Spleen (tissue), 11 donors: ENCODE measurements around the gene SLC4A2. TPM values are rescaled to one million over a fixed set of nuclear protein-coding genes. Genes with fewer than 3 reads are reported as not detected.
A peak's percentile ranks its signal among the peaks of the same experiment; 100 is the strongest.

Source experiments
- DNase-seq: peaks from one replicate; pipeline ENCODE4 v3.0.0-alpha.2; 2020
- H3K27ac ChIP-seq, 8 donors: fragments of 200-600 bp; sonication (generic) in 7 of 8; 1 replicate in 4 of 8; 2 replicates in 4 of 8; pipeline versions ENCODE4 v1.5.0 to v1.8.0; 2016 to 2021; ENCODE audit warnings: inconsistent platforms in 4 of 8, mild to moderate bottlenecking in 4 of 8, moderate library complexity in 1 of 8
- H3K27me3 ChIP-seq, 7 donors: fragments of 200-600 bp; sonication (generic) in 6 of 7; replicated peaks in 1 of 7; 1 replicate in 4 of 7; 2 replicates in 3 of 7; pipeline versions ENCODE4 v1.5.0 to v1.8.0; 2016 to 2021; ENCODE audit warnings: inconsistent platforms in 3 of 7, mild to moderate bottlenecking in 1 of 7
- H3K36me3 ChIP-seq, 6 donors: fragments of 200-600 bp; sonication (generic) in 5 of 6; 1 replicate in 4 of 6; 2 replicates in 2 of 6; pipeline versions ENCODE4 v1.5.0 to v1.8.0; 2016 to 2021; ENCODE audit warnings: inconsistent platforms in 2 of 6
- H3K4me1 ChIP-seq, 6 donors: fragments of 200-600 bp; sonication (generic) in 5 of 6; 1 replicate in 3 of 6; 2 replicates in 3 of 6; pipeline versions ENCODE4 v1.5.0 to v1.8.0; 2016 to 2021; ENCODE audit warnings: inconsistent platforms in 3 of 6
- H3K4me3 ChIP-seq, 8 donors: fragments of 200-600 bp; sonication (generic) in 7 of 8; 1 replicate in 4 of 8; 2 replicates in 4 of 8; pipeline versions ENCODE4 v1.5.0 to v1.8.0; 2016 to 2021; ENCODE audit warnings: inconsistent platforms in 4 of 8, mild to moderate bottlenecking in 4 of 8, moderate library complexity in 2 of 8
- H3K9me3 ChIP-seq, 8 donors: fragments of 200-600 bp; sonication (generic) in 7 of 8; 1 replicate in 4 of 8; 2 replicates in 4 of 8; pipeline versions ENCODE4 v1.5.0 to v1.8.0; 2016 to 2021; ENCODE audit warnings: inconsistent platforms in 4 of 8
- POLR2A ChIP-seq, 3 donors: fragments of 450-650 bp; IDR thresholded peaks; one replicate each; pipeline ENCODE4 v1.5.1; 2017; ENCODE audit warnings: antibody characterized with exemption in 3 of 3, mild to moderate bottlenecking in 1 of 3
- POLR2AphosphoS5 ChIP-seq, 3 donors: sonication (generic); formaldehyde crosslinking; IDR thresholded peaks; one replicate each; pipeline ENCODE4 v1.5.1; 2017; ENCODE audit warnings: antibody characterized with exemption in 3 of 3
- WGBS, 5 donors: extraction: QIAGEN DNeasy Blood & Tissue Kit in 3 of 5; methylation state at CpG; one replicate each; pipeline versions ENCODE4 v1.1.5 to v1.1.7; 2013 to 2018; 5-methylcytosine and 5-hydroxymethylcytosine counted together
- intact Hi-C: fragments of 100-400 bp; cut with DNase I; formaldehyde crosslinking; loops from one replicate; pipeline ENCODE4 v1.15.0; 2023; ENCODE audit warnings: low total_unique reads
- polyA plus RNA-seq, 3 donors: library from polyadenylated mRNA; stranded (reverse); fragments of 200-250 nt; gene quantifications; one replicate each; pipeline ENCODE4 v1.2.1, GENCODE V29; 2013
- total RNA-seq, 7 donors: library from RNA; depleted of rRNA in 3 of 7; stranded (reverse); fragments of >200 nt in 3 of 7; fragmentation: NEBNext Ultra II Directional in 4 of 7; extraction: Animal tissue kit (Norgen Biotek cat#: 25700) in 4 of 7; gene quantifications; one replicate each; pipeline versions ENCODE4 v1.1.0 to v1.2.1, GENCODE V29; 2016 to 2021
- TF ChIP-seq, protein P1 (sequence below), 11 experiments: fragments of 200-600 bp in 7 of 11; fragments of 450-650 bp in 4 of 11; sonication (generic) in 4 of 11; IDR thresholded peaks in 8 of 11; conservative IDR thresholded peaks in 3 of 11; 1 replicate in 7 of 11; 2 replicates in 4 of 11; pipeline versions ENCODE4 v1.4.0 to v1.8.0; 2016 to 2021; ENCODE audit warnings: antibody characterized with exemption in 11 of 11, inconsistent platforms in 4 of 11, mild to moderate bottlenecking in 1 of 11
- donor health status: healthy with polysubstance abuse.
- donor health status: DM: no; HTN: no; CAD: no; lungs with moderate emphysema.
- donor health status: DM: no; HTN: no; CAD: no.
- donor health status: Bipolar disorder and iron deficiency.
- donor health status: healthy.
- donor health status: DM: no; HTN: no; CAD: no.
- donor health status: DM: yes; HTN: yes; CAD: no.

Gene SLC4A2
- total and polyA plus RNA-seq, 10 donors = 43.9 to 122 (median 90.9) TPM

DNA sequence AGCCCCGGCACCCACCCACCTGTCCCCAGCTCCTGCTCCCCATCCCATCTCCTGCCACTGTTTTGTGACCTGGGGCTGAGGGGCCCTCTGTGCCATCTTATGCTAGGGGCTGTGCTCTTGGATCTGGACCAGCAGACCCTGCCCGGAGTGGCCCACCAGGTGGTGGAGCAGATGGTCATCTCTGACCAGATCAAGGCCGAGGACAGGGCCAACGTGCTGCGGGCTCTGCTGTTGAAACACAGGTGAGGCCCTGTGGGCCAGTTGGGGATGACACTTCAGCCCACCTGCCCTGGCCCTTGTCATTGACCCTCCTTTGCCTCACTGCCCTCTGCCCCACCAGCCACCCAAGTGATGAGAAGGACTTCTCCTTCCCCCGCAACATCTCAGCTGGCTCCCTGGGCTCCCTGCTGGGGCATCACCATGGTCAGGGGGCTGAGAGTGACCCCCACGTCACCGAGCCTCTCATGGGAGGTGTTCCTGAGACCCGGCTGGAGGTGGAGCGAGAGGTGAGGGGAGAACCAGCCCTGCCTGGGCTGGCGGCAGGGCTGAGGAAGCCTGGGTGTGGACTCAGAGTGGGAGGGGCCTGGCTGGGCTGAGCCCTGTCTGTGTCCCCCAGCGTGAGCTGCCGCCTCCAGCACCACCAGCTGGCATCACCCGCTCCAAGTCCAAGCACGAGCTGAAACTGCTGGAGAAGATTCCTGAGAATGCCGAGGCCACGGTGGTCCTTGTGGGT, 10.6 kb downstream of the SLC4A2 start:
- TF ChIP-seq, protein P1, sequence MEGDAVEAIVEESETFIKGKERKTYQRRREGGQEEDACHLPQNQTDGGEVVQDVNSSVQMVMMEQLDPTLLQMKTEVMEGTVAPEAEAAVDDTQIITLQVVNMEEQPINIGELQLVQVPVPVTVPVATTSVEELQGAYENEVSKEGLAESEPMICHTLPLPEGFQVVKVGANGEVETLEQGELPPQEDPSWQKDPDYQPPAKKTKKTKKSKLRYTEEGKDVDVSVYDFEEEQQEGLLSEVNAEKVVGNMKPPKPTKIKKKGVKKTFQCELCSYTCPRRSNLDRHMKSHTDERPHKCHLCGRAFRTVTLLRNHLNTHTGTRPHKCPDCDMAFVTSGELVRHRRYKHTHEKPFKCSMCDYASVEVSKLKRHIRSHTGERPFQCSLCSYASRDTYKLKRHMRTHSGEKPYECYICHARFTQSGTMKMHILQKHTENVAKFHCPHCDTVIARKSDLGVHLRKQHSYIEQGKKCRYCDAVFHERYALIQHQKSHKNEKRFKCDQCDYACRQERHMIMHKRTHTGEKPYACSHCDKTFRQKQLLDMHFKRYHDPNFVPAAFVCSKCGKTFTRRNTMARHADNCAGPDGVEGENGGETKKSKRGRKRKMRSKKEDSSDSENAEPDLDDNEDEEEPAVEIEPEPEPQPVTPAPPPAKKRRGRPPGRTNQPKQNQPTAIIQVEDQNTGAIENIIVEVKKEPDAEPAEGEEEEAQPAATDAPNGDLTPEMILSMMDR (IDR thresholded peaks at IDR 0.05 in 8 of 11, conservative IDR thresholded peaks at IDR 0.05 in 3 of 11) = no peak
- TF ChIP-seq POLR2AphosphoS5 (IDR thresholded peaks at IDR 0.05) (peak in 1 of 3 donors; percentile 20), POLR2A (IDR thresholded peaks at IDR 0.05) (no peak)
- no peak for DNase-seq

DNA sequence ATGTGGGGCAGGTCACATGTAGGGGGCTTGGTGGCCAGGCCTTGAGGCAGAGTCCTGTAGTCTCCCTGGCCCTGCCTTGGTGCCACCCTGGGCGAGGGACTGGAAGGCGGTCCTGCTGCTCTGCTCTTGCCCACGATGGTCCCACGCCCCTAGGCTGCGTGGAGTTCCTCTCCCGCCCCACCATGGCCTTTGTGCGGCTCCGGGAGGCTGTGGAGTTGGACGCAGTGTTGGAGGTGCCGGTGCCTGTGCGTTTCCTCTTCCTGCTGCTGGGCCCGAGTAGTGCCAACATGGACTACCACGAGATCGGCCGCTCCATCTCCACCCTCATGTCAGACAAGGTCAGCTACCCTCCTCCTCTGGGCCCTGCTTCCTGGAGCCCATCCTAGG, 11.2 kb downstream of the SLC4A2 start:
- DNase-seq = no peak
- WGBS, 5 donors = 91 to 100% (median 92%) methylated on average over 4 to 15 of the region's 15 CpGs; no CpG with 5 or more reads in 1 of the 5 donors

More for the DNA sequence above, 10.6 kb downstream of the SLC4A2 start:
- H3K27me3 ChIP-seq = no peaks in the 10 kb centered on the region
- WGBS, 5 donors = 85 to 99% (median 91%) methylated on average over 5 to 17 of the region's 17 CpGs
- no peaks in the 10 kb centered on the region for H3K9me3 ChIP-seq
- H3K4me1 ChIP-seq = no peaks in the 10 kb centered on the region
- intact Hi-C loops = no loop called here
- no peak overlapping the region for H3K4me3 ChIP-seq
- H3K27ac ChIP-seq = no peak overlapping the region
- H3K36me3 ChIP-seq = peaks cover 0 to 100% (median 96%) of the 10 kb centered on the region in 6 donors

DNA sequence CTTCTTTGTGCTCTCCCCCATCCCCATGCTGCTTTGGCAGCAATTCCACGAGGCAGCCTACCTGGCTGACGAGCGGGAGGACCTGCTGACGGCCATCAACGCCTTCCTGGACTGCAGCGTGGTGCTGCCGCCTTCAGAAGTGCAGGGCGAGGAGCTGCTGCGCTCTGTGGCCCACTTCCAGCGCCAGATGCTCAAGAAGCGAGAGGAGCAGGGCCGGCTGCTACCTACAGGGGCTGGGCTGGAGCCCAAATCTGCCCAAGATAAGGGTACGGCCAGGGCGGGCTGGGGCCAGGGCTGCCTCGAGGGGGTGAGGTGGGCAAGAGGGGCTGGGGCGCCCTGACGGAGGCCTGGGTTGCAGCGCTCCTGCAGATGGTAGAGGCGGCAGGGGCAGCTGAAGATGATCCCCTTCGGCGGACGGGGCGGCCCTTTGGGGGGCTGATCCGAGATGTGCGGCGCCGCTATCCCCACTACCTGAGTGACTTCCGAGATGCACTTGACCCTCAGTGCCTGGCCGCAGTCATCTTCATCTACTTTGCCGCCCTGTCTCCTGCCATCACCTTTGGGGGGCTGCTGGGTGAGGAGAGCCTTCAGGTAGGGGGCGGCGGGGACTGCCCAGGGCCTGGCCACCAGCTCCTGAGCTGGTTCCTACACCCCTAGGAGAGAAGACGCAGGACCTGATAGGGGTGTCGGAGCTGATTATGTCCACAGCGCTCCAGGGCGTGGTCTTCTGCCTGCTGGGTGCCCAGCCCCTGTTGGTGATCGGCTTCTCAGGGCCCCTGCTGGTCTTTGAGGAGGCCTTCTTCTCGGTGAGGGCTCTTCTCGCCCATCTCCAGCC, 11.9 kb downstream of the SLC4A2 start:
- Histone ChIP-seq H3K4me3 (no peak overlapping the region), H3K27ac (no peak overlapping the region), H3K36me3 (peaks cover 0 to 100% (median 96%) of the 10 kb centered on the region in 6 donors), H3K9me3 (no peaks in the 10 kb centered on the region), H3K4me1 (no peaks in the 10 kb centered on the region), H3K27me3 (no peaks in the 10 kb centered on the region)
- intact Hi-C loops = no loop called here
- whole genome bisulfite sequencing, 5 donors = 93 to 96% (median 95%) methylated on average over 39 of the region's 39 CpGs
- no peak for DNase-seq
- TF ChIP-seq POLR2A (IDR thresholded peaks at IDR 0.05) (no peak), POLR2AphosphoS5 (IDR thresholded peaks at IDR 0.05) (no peak)
- TF ChIP-seq, protein P1 (IDR thresholded peaks at IDR 0.05 in 8 of 11, conservative IDR thresholded peaks at IDR 0.05 in 3 of 11) = no peak

More for the DNA sequence above, 11.2 kb downstream of the SLC4A2 start:
- no peak overlapping the region for H3K4me3 ChIP-seq
- intact Hi-C loops = no loop called here
- H3K9me3 ChIP-seq = no peaks in the 10 kb centered on the region
- H3K4me1 ChIP-seq = no peaks in the 10 kb centered on the region
- peak in 1 of 3 donors; percentile 48 for TF ChIP-seq POLR2AphosphoS5 (IDR thresholded peaks at IDR 0.05)
- TF ChIP-seq, protein P1 (IDR thresholded peaks at IDR 0.05 in 8 of 11, conservative IDR thresholded peaks at IDR 0.05 in 3 of 11) = no peak
- no peak overlapping the region for H3K27ac ChIP-seq
- H3K27me3 ChIP-seq = no peaks in the 10 kb centered on the region
- peaks cover 0 to 100% (median 96%) of the 10 kb centered on the region in 6 donors for H3K36me3 ChIP-seq

DNA sequence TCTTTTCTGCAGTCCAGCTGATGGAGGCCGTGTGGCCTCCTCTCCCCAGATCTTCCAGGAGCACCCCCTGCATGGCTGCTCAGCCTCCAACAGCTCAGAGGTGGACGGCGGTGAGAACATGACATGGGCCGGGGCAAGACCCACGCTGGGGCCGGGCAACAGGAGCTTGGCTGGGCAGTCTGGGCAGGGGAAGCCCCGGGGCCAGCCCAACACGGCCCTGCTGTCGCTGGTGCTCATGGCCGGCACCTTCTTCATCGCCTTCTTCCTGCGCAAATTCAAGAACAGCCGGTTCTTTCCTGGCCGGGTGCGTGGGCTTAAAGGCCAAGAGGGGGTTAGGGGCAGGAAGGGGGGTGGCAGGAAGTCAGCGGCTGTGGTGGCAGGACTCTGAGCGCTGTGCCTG, 14.6 kb downstream of the SLC4A2 start:
- TF ChIP-seq POLR2A (IDR thresholded peaks at IDR 0.05) (no peak), POLR2AphosphoS5 (IDR thresholded peaks at IDR 0.05) (peak in 1 of 3 donors; percentile 32)
- Histone ChIP-seq H3K9me3 (no peaks in the 10 kb centered on the region), H3K36me3 (peaks cover 0 to 100% (median 81%) of the 10 kb centered on the region in 6 donors), H3K27me3 (no peaks in the 10 kb centered on the region), H3K4me3 (no peak overlapping the region), H3K27ac (peak overlapping the region in 1 of 8 donors; percentile 13), H3K4me1 (peaks cover 9 to 22% (median 16%) of the 10 kb centered on the region in 6 donors)
- intact Hi-C loops = no loop called here
- 85 to 88% (median 86%) methylated on average over 8 to 17 of the region's 17 CpGs for WGBS, 5 donors
- no peak for DNase-seq
